ENCODE data around the gene MMP12.

DNA sequence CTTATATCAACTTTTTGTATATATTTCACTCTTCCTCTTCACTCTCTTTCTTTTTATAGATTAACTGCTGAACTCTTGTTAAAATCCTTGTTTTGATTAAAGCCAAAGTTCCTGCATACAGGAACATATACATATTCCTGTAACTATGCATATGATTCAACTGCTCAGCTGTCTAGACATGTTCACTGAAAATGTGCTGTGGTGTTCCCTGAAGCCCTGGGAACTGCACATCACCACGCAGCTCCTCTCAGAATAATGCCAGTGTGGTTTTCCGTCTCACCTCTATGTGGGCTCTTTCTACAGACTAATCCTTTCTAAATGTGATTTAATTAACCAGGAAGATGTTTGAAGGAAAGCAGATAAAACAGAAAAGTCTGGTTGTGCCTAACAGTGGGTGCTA lies 25.6 kb upstream of the MMP12 start:
- TF ChIP-seq, protein P1, sequence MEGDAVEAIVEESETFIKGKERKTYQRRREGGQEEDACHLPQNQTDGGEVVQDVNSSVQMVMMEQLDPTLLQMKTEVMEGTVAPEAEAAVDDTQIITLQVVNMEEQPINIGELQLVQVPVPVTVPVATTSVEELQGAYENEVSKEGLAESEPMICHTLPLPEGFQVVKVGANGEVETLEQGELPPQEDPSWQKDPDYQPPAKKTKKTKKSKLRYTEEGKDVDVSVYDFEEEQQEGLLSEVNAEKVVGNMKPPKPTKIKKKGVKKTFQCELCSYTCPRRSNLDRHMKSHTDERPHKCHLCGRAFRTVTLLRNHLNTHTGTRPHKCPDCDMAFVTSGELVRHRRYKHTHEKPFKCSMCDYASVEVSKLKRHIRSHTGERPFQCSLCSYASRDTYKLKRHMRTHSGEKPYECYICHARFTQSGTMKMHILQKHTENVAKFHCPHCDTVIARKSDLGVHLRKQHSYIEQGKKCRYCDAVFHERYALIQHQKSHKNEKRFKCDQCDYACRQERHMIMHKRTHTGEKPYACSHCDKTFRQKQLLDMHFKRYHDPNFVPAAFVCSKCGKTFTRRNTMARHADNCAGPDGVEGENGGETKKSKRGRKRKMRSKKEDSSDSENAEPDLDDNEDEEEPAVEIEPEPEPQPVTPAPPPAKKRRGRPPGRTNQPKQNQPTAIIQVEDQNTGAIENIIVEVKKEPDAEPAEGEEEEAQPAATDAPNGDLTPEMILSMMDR (IDR thresholded peaks at IDR 0.05) = no peak
- TF ChIP-seq POLR2A (IDR thresholded peaks at IDR 0.05) = no peak

Data from testis (tissue), 2 donors.